Measurements from ENCODE around the gene AP3S2.

DNA sequence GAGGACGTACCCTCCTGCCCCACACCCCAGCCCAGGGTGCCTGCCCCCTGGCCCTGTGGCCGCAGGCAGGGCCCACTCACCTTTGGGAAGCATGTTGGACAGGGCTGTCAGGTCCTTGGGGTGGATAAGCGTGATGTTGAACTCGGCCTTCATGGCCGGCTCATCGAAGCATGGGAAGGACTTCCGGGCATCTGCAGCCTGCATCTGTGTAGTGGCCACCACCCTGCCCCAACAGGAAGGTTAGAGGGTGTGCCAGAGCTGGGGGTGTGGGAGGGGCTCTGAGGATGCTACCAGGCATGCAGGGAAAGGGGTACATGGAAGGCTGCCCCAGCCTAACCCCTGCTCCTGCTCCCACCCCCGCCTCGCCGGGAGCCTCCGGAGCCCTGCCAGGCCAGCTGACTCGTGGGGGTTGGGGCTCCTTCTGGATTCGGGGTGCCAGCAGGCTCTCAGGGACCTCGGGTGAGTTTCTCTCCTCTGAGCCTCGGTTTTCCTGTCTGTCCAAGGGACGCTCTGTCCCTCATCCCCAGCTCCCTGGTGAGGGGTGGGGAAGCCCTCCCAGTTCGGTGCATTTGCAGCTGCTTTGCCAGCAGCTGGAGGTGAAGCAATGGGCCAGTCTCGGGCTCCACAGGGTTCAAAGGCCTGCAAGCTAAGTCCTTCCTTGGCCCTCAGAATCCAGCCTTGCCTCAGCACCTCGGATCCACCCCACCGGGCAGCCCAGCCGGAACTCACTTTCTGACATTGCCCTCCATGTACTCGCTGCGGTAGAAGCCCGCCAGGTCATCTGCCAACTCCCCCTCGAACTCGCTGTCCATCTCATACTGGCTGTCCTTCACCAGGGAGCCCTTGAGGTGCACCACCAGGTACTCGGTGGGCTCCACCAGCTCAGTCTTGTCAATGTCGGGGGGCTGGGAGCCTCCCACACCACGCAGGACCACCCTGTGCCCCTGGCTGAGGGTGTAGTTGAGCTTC lies 88.3 kb downstream of the AP3S2 start:
- no peak for TF ChIP-seq CBX5 (IDR thresholded peaks at IDR 0.05; ENCODE audit: low read depth, low read length)
- TF ChIP-seq, protein P1, sequence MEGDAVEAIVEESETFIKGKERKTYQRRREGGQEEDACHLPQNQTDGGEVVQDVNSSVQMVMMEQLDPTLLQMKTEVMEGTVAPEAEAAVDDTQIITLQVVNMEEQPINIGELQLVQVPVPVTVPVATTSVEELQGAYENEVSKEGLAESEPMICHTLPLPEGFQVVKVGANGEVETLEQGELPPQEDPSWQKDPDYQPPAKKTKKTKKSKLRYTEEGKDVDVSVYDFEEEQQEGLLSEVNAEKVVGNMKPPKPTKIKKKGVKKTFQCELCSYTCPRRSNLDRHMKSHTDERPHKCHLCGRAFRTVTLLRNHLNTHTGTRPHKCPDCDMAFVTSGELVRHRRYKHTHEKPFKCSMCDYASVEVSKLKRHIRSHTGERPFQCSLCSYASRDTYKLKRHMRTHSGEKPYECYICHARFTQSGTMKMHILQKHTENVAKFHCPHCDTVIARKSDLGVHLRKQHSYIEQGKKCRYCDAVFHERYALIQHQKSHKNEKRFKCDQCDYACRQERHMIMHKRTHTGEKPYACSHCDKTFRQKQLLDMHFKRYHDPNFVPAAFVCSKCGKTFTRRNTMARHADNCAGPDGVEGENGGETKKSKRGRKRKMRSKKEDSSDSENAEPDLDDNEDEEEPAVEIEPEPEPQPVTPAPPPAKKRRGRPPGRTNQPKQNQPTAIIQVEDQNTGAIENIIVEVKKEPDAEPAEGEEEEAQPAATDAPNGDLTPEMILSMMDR (IDR thresholded peaks at IDR 0.05; ENCODE audit: control extremely low read depth in 1 of 3, insufficient read depth in 1 of 3, low read depth in 1 of 3, low read length in 3 of 3): no peak
- TF ChIP-seq POLR2AphosphoS5 (IDR thresholded peaks at IDR 0.05; ENCODE audit: low read depth, low read length): no peak
- TF ChIP-seq CBX8 (IDR thresholded peaks at IDR 0.05; ENCODE audit: borderline replicate concordance, low read depth, low read length): no peak
- no peak for TF ChIP-seq PHF8 (conservative IDR thresholded peaks at IDR 0.05; ENCODE audit: low read depth, low read length)
- TF ChIP-seq EGR1 (IDR thresholded peaks at IDR 0.05; ENCODE audit: borderline replicate concordance, low read depth, low read length): no peak
- no peak for TF ChIP-seq RNF2 (IDR thresholded peaks at IDR 0.05; ENCODE audit: borderline replicate concordance, low read depth, low read length, missing control alignments, poor library complexity, severe bottlenecking)
- no peak for TF ChIP-seq YY1 (IDR thresholded peaks at IDR 0.05; ENCODE audit: low read depth, low read length)
